ENCODE measurements around the gene MRPL40.

The MRPL40 gene

DNA sequence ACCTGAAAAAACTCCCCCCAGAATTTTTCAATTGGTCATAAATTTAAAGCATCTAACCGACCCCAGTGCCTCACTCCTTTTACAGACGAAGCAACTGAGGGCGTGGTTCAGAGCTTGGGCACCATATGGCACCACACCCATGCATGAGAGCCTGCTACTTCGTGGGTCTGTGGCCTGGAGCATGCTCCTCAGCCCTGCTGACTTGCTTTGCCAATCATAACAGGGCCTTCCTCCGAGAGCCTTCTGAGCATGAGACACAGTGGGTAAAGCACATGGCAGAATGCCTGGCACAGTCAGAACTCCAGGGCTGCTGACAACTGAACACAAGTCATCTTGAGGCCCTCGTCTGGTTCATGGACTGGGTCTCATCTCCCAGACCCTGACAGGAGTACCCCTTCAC, 34.1 kb upstream of the MRPL40 start:
- Histone ChIP-seq H3K4me1 (ENCODE audit: low read depth, poor library complexity, severe bottlenecking) (no peaks in the 10 kb centered on the region), H3K36me3 (ENCODE audit: insufficient read depth) (no peaks in the 10 kb centered on the region; the same call in 1 of the 2 replicates), H3K4me3 (IDR thresholded peaks at IDR 0.05; ENCODE audit: insufficient read depth, low read depth, low read length) (no peak overlapping the region), H3K27me3 (ENCODE audit: insufficient read depth, low read depth) (no peaks in the 10 kb centered on the region), H3K9ac (no peak overlapping the region), H3K4me2 (no peak overlapping the region), H2AFZ (ENCODE audit: low read depth) (no peak overlapping the region), H3K79me2 (ENCODE audit: insufficient read depth, low read depth) (no peaks in the 10 kb centered on the region), H4K20me1 (ENCODE audit: insufficient read depth) (no peaks in the 10 kb centered on the region), H3K27ac (no peak overlapping the region)
- no peak for TF ChIP-seq CTCF (conservative IDR thresholded peaks at IDR 0.05; ENCODE audit: low read depth, low read length)

GRCh38 chr22:19398652-19399051, 33.7 kb upstream of the MRPL40 start:
- no peak for TF ChIP-seq CTCF (conservative IDR thresholded peaks at IDR 0.05; ENCODE audit: low read depth, low read length)

DNA sequence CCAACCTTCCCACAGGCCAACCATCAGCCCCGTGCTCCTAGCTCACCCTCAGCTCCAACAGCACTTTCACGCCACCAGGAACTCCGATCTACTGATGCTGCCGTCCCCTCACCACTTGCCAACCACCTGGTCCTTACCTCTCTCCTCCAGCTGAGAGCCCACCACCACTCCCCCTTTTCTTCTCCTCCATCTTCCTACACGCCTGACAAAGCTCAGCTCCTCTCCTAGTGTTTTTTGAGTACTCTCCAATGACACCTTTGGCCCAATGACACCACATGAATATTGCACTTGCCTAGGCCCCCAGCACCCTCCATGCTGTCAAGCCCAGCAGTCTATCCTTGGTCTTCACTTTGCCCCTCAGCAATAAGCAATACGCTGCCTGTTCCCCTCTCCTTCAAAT, 31.5 kb upstream of the MRPL40 start:
- Histone ChIP-seq H3K27me3 (ENCODE audit: insufficient read depth, low read depth) (no peaks in the 10 kb centered on the region), H2AFZ (ENCODE audit: low read depth) (no peak overlapping the region), H3K27ac (no peak overlapping the region), H3K4me1 (ENCODE audit: low read depth, poor library complexity, severe bottlenecking) (no peaks in the 10 kb centered on the region), H3K4me3 (IDR thresholded peaks at IDR 0.05; ENCODE audit: insufficient read depth, low read depth, low read length) (no peak overlapping the region), H3K36me3 (ENCODE audit: insufficient read depth) (no peaks in the 10 kb centered on the region), H3K79me2 (ENCODE audit: insufficient read depth, low read depth) (no peaks in the 10 kb centered on the region), H4K20me1 (ENCODE audit: insufficient read depth) (no peaks in the 10 kb centered on the region), H3K4me2 (no peak overlapping the region), H3K9ac (no peak overlapping the region)
- TF ChIP-seq CTCF (conservative IDR thresholded peaks at IDR 0.05; ENCODE audit: low read depth, low read length) = no peak

More at GRCh38 chr22:19398652-19399051, 33.7 kb upstream of the MRPL40 start:
- no peak overlapping the region for H2AFZ ChIP-seq (ENCODE audit: low read depth)
- H3K79me2 ChIP-seq (ENCODE audit: insufficient read depth, low read depth) = no peaks in the 10 kb centered on the region
- H3K4me1 ChIP-seq (ENCODE audit: low read depth, poor library complexity, severe bottlenecking) = no peaks in the 10 kb centered on the region
- no peaks in the 10 kb centered on the region; the same call in 1 of the 2 replicates for H3K36me3 ChIP-seq (ENCODE audit: insufficient read depth)
- no peaks in the 10 kb centered on the region for H4K20me1 ChIP-seq (ENCODE audit: insufficient read depth)
- H3K27me3 ChIP-seq (ENCODE audit: insufficient read depth, low read depth) = no peaks in the 10 kb centered on the region
- H3K27ac ChIP-seq = no peak overlapping the region
- H3K4me2 ChIP-seq = no peak overlapping the region
- no peak overlapping the region for H3K4me3 ChIP-seq (IDR thresholded peaks at IDR 0.05; ENCODE audit: insufficient read depth, low read depth, low read length)
- no peak overlapping the region for H3K9ac ChIP-seq

- Histone ChIP-seq H4K20me1 (ENCODE audit: insufficient read depth) (no peaks in the 10 kb centered on the region), H3K4me1 (ENCODE audit: low read depth, poor library complexity, severe bottlenecking) (no peaks in the 10 kb centered on the region), H3K27me3 (ENCODE audit: insufficient read depth, low read depth) (no peaks in the 10 kb centered on the region), H3K27ac (no peak overlapping the region), H3K36me3 (ENCODE audit: insufficient read depth) (no peaks in the 10 kb centered on the region), H3K4me2 (no peak overlapping the region), H3K4me3 (IDR thresholded peaks at IDR 0.05; ENCODE audit: insufficient read depth, low read depth, low read length) (no peak overlapping the region), H3K9ac (no peak overlapping the region), H2AFZ (ENCODE audit: low read depth) (no peak overlapping the region), H3K79me2 (ENCODE audit: insufficient read depth, low read depth) (no peaks in the 10 kb centered on the region)
- no peak for TF ChIP-seq CTCF (conservative IDR thresholded peaks at IDR 0.05; ENCODE audit: low read depth, low read length)
Measured at GRCh38 chr22:19401483-19401882, 30.9 kb upstream of the MRPL40 start.

Measured in KMS-11 (cell line).